Stomach (tissue), 9 donors: ENCODE results near the gene UMPS. TPM values are rescaled to one million over a fixed set of nuclear protein-coding genes. Genes with fewer than 3 reads are reported as not detected.
A peak's percentile ranks its signal among the peaks of the same experiment; 100 is the strongest.

ENCODE experiments used
- DNase-seq, 2 donors: peaks; one replicate each; pipeline versions ENCODE4 v3.0.0 to v3.0.0-alpha.2; 2013 to 2019
- H3K27ac ChIP-seq, 5 donors: fragments of 200-600 bp in 4 of 5; sonication (generic) in 4 of 5; one replicate each; pipeline ENCODE4 v1.5.1; 2013 to 2019; ENCODE audit warnings: mild to moderate bottlenecking in 1 of 5, moderate library complexity in 1 of 5
- H3K27me3 ChIP-seq, 3 donors: fragments of 200-600 bp; sonication (generic); one replicate each; pipeline ENCODE4 v1.5.1; 2017 to 2019; ENCODE audit warnings: mixed run types in 1 of 3
- H3K36me3 ChIP-seq, 4 donors: fragments of 200-600 bp; sonication (generic); 1 replicate in 3 of 4; 2 replicates in 1 of 4; pipeline ENCODE4 v1.5.1; 2016 to 2019
- H3K4me1 ChIP-seq, 4 donors: fragments of 200-600 bp; sonication (generic); one replicate each; pipeline ENCODE4 v1.5.1; 2016 to 2019
- H3K4me3 ChIP-seq, 4 donors: fragments of 200-600 bp; sonication (generic) in 3 of 4; one replicate each; pipeline ENCODE4 v1.5.1; 2016 to 2019; ENCODE audit warnings: mild to moderate bottlenecking in 1 of 4
- H3K9me3 ChIP-seq, 4 donors: fragments of 200-600 bp; sonication (generic); one replicate each; pipeline ENCODE4 v1.5.1; 2016 to 2019
- CTCF ChIP-seq, 7 experiments: fragments of 450-650 bp in 4 of 7; fragments of 200-600 bp in 3 of 7; sonication (generic) in 3 of 7; IDR thresholded peaks; one replicate each; pipeline ENCODE4 v1.5.1; 2016 to 2019; ENCODE audit warnings: antibody characterized with exemption in 7 of 7, control low read depth in 2 of 7, mild to moderate bottlenecking in 1 of 7
- EP300 ChIP-seq: sonication (generic); formaldehyde crosslinking; IDR thresholded peaks from one replicate; pipeline ENCODE4 v1.6.1; 2017; ENCODE audit warnings: antibody characterized with exemption
- POLR2A ChIP-seq, 4 donors: fragments of 450-650 bp; IDR thresholded peaks; one replicate each; pipeline ENCODE4 v1.6.1; 2016; ENCODE audit warnings: antibody characterized with exemption in 4 of 4, control low read depth in 2 of 4, mild to moderate bottlenecking in 1 of 4, moderate library complexity in 1 of 4
- POLR2AphosphoS5 ChIP-seq, 3 donors: sonication (generic); formaldehyde crosslinking; IDR thresholded peaks; one replicate each; pipeline ENCODE4 v1.6.1; 2016; ENCODE audit warnings: antibody characterized with exemption in 3 of 3
- WGBS, 5 donors: extraction: QIAGEN DNeasy Blood & Tissue Kit in 3 of 5; methylation state at CpG; one replicate each; pipeline versions ENCODE4 v1.1.5 to v1.1.7; 2013 to 2018; 5-methylcytosine and 5-hydroxymethylcytosine counted together
- intact Hi-C: fragments of 100-400 bp; cut with DNase I; formaldehyde crosslinking; loops from one replicate; pipeline ENCODE4 v1.15.1; 2023; ENCODE audit warnings: low total_unique reads
- polyA plus RNA-seq, 3 donors: library from polyadenylated mRNA; stranded (reverse); fragments of 200-250 nt; gene quantifications; one replicate each; pipeline ENCODE4 v1.2.3, GENCODE V29; 2013
- total RNA-seq, 5 donors: library from RNA; depleted of rRNA; stranded (reverse); fragments of >200 nt; gene quantifications; one replicate each; pipeline versions ENCODE4 v1.1.0 to v1.2.3, GENCODE V29; 2014 to 2016
- donor health status: healthy with polysubstance abuse.
- donor health status: Bipolar disorder and iron deficiency.
- donor health status: healthy.

Gene UMPS
- total and polyA plus RNA-seq, 8 donors, result 1.8 to 48.3 (median 20.6) TPM

- no peak overlapping the region for H3K27ac ChIP-seq
- WGBS, 5 donors, result 77 to 90% (median 87%) methylated on average over 2 of the region's 2 CpGs
- no peak overlapping the region for H3K4me3 ChIP-seq
- intact Hi-C loops, result no loop called here
- no peaks in the 10 kb centered on the region for H3K4me1 ChIP-seq
- peaks cover 0 to 26% (median 18%) of the 10 kb centered on the region in 4 donors for H3K36me3 ChIP-seq
- no peak for DNase-seq
- peaks cover 0 to 14% (median 0%) of the 10 kb centered on the region in 3 donors for H3K27me3 ChIP-seq
- no peak for TF ChIP-seq CTCF (IDR thresholded peaks at IDR 0.05)
- no peak for TF ChIP-seq POLR2AphosphoS5 (IDR thresholded peaks at IDR 0.05)
- TF ChIP-seq EP300, result no peak
- TF ChIP-seq POLR2A (IDR thresholded peaks at IDR 0.05), result no peak
- no peaks in the 10 kb centered on the region for H3K9me3 ChIP-seq
These were observed 7.7 kb upstream of the UMPS start for GRCh38 chr3:124722589-124722988.

GRCh38 chr3:124730941-124731297 lies 667 bp downstream of the UMPS start:
- H3K4me1 ChIP-seq, result peaks cover 18 to 43% (median 36%) of the 10 kb centered on the region in 4 donors
- H3K9me3 ChIP-seq, result no peaks in the 10 kb centered on the region
- WGBS, 5 donors, result 5 to 11% (median 8%) methylated on average over 13 of the region's 13 CpGs
- intact Hi-C loops, result no loop called here
- H3K36me3 ChIP-seq, result peaks cover 4 to 18% (median 13%) of the 10 kb centered on the region in 4 donors
- peak overlapping the region in 3 of 5 donors; percentile 77 to 87 (median 82) for H3K27ac ChIP-seq
- H3K27me3 ChIP-seq, result peaks cover 0 to 22% (median 0%) of the 10 kb centered on the region in 3 donors
- TF ChIP-seq CTCF (IDR thresholded peaks at IDR 0.05), result no peak
- DNase-seq, result no peak
- peak overlapping the region; percentile 62 to 88 (median 82) for H3K4me3 ChIP-seq

- no peak for DNase-seq
- peaks cover 4 to 26% (median 20%) of the 10 kb centered on the region in 4 donors for H3K36me3 ChIP-seq
- peaks cover 18 to 43% (median 36%) of the 10 kb centered on the region in 4 donors for H3K4me1 ChIP-seq
- no peak overlapping the region for H3K27ac ChIP-seq
- TF ChIP-seq POLR2A (IDR thresholded peaks at IDR 0.05), result no peak
- no peak for TF ChIP-seq EP300
- no peak for TF ChIP-seq CTCF (IDR thresholded peaks at IDR 0.05)
- no peak for TF ChIP-seq POLR2AphosphoS5 (IDR thresholded peaks at IDR 0.05)
- H3K4me3 ChIP-seq, result peak overlapping the region in 1 of 4 donors; percentile 87
- 82 to 88% (median 84%) methylated on average over 4 of the region's 4 CpGs for WGBS, 5 donors
- intact Hi-C loops, result no loop called here
- no peaks in the 10 kb centered on the region for H3K9me3 ChIP-seq
- H3K27me3 ChIP-seq, result peaks cover 0 to 17% (median 0%) of the 10 kb centered on the region in 3 donors
These were observed 1.5 kb downstream of the UMPS start for GRCh38 chr3:124731760-124732159.

- TF ChIP-seq POLR2A (IDR thresholded peaks at IDR 0.05), result no peak
- TF ChIP-seq EP300, result no peak
- TF ChIP-seq POLR2AphosphoS5 (IDR thresholded peaks at IDR 0.05), result no peak
- no peak for TF ChIP-seq CTCF (IDR thresholded peaks at IDR 0.05)
- WGBS, 5 donors, result 88 to 96% (median 95%) methylated on average over 6 of the region's 6 CpGs
- Histone ChIP-seq H3K36me3 (peaks cover 69 to 100% (median 98%) of the 10 kb centered on the region in 4 donors), H3K4me1 (peaks cover 0 to 10% (median 0%) of the 10 kb centered on the region in 4 donors), H3K27ac (no peak overlapping the region), H3K9me3 (no peaks in the 10 kb centered on the region), H3K4me3 (no peak overlapping the region), H3K27me3 (no peaks in the 10 kb centered on the region)
- intact Hi-C loops, result no loop called here
- DNase-seq, result no peak
These were observed 10.8 kb downstream of the UMPS start for GRCh38 chr3:124741027-124741426.
